Posterior vena cava (tissue), 2 donors: ENCODE data around the gene CNDP1. TPM values are rescaled to one million over a fixed set of nuclear protein-coding genes. Genes with fewer than 3 reads are reported as not detected.

Source experiments
- DNase-seq: peaks from one replicate; pipeline ENCODE4 v3.0.0-alpha.2; 2020; ENCODE audit warnings: low spot score
- intact Hi-C, 2 donors: fragments of 100-400 bp; cut with DNase I; formaldehyde crosslinking; loops; one replicate each; pipeline versions ENCODE4 v1.14.1 to v1.14.2; 2022 to 2023
- total RNA-seq, 2 donors: library from RNA; stranded (reverse); fragmentation: NEBNext Ultra II Directional; extraction: Animal tissue kit (Norgen Biotek cat#: 25700); gene quantifications; one replicate each; pipeline ENCODE4 v1.2.1, GENCODE V29; 2021
- donor health status: DM: yes; HTN: yes; CAD: no.
- donor health status: DM: yes; HTN: yes; CAD: no.

The CNDP1 gene
- total RNA-seq, 2 donors from 2014 or later, result 0.19 TPM; not detected in 1

DNA sequence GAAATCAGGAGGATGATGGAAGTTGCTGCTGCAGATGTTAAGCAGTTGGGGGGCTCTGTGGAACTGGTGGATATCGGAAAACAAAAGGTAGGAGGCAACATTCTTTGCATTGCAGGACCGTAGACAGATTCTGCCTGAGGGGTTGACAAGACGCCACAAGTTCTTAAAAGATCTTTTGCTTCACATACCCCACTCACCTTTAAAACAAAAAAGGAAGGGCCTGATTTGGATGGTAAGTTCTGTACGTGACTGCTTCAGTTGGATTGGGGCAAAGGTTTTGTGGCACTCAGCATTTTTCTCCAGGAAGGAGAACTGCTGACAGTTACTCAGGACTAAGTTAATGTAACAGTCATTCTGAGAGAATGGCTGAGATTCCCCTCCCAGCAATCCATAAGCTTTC lies 32.9 kb upstream of the CNDP1 start:
- intact Hi-C loops, result no loop called here

DNA sequence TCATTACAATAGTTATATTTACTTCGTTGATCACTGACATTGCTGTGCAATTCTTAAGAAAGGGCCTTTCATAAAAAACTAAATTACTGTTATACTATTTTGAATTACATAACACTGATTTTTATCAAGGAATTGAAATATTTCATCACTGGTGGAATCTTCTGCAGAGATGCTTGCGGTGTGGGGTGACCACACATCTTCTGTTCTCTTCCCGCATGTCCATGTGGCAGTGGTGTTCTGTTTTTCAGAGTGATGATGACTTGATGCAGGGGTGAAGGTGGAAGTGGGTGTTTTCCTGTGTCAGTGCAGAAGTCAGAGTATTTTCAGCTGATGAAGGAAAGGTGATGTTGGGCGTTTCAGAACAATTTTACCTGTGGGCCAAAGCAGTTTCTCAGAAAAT lies 31.2 kb upstream of the CNDP1 start:
- DNase-seq, result no peak
- intact Hi-C loops, result no loop called here

More for the DNA sequence above, 32.9 kb upstream of the CNDP1 start:
- no peak for DNase-seq

DNA sequence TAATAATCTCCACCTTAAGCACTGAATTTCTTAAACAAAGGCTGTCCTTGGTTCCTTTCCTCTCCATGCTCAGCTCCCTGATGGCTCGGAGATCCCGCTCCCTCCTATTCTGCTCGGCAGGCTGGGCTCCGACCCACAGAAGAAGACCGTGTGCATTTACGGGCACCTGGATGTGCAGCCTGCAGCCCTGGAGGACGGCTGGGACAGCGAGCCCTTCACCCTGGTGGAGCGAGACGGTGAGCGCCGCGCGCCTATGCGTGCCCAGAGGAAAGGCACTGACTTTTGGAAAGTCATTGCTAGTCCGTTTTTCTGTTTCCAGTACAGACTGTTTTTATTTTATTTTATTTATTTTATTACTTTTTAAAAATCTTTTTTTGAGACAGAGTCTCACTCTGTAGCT lies 28.5 kb upstream of the CNDP1 start:
- intact Hi-C loops, result no loop called here
- DNase-seq, result no peak

DNA sequence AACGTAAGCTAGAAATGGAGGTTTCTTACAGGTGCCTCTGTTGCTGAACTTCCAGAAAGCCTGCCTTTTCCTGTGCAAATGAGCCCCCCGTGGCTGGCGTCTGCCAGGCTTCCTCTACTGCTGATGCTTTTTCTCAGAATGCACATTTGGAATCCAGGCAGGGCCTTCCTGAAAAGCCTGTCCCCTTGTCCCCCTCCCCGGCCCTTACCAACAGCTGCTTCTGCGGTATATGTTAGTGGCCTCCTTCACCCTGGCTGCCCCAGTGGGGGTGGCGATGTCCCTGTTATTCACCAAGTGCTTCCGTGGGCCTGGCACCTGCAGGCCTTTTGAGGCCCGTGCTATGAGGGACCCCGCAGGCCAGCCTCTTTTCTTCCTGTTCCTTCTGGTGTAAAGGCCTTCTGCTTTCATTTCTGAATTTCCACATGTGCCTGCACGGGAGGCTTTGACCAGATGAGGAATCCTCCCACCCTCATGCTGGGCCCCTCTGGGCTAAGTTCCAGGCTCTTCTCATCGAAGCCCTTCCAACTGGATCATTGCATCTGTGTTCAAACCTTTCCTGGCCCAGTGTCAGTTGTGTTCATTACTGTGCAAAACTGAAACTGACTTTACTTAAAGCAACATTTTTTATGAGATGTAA lies 27.7 kb upstream of the CNDP1 start:
- no peak for DNase-seq
- intact Hi-C loops, result no loop called here

DNA sequence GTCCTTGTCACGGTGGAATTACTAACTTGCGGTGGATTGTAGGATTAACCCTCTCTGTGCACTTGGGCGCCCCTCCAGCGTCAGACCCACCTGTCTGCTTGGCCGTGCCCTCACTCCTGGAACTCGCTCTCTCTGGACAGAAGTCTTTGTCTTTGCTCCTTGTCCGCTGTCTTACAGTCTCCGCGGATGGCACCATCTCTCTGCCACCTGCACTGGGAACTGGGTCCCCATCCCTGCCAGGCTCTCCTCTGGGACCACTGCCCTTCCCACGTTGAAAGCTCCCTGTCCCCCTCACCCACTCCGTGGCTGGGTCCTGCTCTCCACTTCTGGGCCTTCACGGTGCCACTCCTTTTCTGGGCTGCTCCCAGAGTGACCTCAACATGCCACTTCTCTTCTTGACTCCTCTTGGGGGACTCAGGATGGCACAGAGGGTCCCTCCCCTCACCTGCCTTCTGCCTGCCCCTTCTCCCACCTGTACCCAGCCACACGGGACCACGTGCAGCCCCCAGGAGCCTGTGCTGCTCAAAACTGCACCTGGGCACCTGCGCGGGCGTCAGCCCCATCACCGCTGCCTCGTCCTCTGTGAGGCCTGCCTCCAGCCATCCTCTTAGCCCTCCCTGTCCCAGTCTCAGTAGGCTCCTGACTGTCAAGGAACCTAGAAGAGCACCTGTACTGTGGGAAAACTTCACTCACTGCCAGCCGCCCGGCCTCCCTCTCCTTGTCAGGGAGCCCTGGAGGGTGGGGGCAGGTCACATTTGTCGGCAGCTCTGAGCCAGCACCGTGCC lies 27.0 kb upstream of the CNDP1 start:
- intact Hi-C loops, result no loop called here
- no peak for DNase-seq

DNA sequence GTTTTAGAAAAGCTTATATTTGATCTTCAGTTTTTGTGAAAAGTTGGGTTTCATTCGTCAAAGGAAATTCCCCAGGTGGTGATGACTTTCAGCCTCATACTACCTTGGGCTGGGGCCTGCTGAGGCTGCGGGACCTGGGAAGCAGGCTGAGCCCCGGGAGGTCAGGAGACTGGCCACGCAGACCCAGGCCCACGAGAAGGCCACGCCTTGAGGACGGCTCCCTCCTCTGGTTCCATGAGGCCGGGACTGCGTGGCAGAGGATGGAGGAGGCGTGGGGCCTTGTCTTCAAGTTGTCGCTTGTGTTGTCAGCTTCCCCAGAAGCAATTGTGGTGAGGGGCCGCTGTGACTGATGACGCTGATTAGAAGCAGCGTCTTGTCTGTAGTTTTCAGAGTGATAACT lies 26.4 kb upstream of the CNDP1 start:
- DNase-seq, result no peak
- intact Hi-C loops, result no loop called here

DNA sequence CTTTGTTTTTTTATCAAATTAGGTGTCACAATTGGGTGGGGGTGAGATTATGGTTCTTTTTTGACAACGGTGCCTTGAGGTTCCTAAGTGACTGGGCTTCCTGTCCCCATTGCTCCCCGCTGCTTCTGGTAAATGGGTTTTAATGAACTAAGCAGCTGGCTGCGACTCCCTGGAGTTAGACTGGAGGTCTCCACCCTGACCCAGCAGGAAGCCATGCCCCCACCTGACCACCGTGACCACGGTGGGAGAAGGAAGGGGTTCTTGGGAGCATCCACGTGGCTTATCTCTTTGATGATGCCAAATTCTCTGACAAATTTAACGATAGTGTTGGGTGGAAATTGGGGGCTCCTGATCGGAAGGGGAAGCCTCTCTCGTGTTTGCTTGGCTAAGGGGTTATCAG lies 25.9 kb upstream of the CNDP1 start:
- DNase-seq, result no peak
- intact Hi-C loops, result no loop called here

DNA sequence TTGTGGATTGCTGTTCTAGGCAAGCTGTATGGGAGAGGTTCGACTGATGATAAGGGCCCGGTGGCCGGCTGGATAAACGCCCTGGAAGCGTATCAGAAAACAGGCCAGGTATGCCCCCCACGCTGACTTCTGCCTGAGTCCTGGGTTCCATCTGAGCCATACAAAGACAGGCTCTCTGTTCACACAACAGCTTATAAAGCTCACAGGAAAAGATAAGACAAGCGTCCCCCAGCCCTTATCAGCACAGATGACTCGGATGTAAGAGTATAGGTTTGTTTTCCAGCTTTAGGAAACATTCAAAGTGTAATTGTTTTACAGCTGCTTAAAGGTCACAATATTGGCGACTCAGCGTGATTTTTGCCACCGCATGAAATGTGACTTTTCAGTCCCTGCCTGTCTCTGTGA lies 25.5 kb upstream of the CNDP1 start:
- intact Hi-C loops, result no loop called here
- no peak for DNase-seq

DNA sequence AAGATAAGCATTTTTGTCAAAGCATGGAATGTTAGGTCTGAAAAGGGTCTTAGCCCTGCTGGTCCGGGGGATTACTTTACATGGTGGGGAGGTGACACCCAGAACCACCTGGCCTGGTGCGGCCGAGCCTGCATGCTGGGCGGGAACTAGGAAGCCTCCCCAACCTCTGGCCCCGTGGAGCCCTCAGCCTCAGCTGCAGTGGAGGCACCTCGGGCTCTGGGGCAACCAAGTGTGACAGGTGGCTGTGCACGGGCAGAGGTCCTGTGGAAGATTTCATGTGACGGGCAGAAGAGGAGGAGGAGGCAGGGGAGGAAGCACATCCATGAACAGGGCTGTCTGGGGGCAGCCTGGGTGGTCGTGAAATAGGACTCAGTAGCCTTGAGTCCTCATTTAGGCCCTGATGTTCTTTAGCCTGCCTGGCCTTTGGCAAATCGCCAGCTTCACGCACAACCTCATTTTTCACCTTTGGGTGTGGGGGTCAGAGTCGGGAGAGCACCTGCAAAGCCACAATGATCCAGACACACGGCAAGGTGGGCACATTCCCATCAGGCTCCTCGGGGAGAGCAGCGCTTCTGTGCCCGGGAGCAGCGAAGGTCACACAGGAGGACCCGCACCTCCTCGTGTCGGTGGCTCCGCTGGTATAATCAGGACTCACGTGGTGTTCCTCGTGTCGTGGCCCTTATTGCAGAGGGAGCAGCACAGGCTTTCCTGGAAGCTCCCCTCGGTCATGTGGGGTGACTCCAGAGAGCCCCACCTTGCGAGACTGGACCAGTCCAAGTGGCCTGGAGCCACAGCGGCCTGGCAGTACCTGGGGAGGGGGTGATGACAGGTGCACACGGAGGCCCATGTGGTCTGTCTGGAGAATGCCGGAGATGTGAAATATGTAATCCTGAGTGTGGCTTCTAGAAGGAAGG lies 24.2 kb upstream of the CNDP1 start:
- intact Hi-C loops, result no loop called here
- no peak for DNase-seq

DNA sequence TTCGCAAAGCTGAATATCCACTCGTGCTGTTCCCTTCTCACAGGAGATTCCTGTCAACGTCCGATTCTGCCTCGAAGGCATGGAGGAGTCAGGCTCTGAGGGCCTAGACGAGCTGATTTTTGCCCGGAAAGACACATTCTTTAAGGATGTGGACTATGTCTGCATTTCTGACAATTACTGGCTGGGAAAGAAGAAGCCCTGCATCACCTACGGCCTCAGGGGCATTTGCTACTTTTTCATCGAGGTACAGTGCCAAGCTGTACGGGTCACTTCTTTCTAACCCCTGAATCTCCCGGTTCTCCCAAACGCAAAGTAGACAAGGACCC lies 23.6 kb upstream of the CNDP1 start:
- DNase-seq, result no peak
- intact Hi-C loops, result no loop called here

DNA sequence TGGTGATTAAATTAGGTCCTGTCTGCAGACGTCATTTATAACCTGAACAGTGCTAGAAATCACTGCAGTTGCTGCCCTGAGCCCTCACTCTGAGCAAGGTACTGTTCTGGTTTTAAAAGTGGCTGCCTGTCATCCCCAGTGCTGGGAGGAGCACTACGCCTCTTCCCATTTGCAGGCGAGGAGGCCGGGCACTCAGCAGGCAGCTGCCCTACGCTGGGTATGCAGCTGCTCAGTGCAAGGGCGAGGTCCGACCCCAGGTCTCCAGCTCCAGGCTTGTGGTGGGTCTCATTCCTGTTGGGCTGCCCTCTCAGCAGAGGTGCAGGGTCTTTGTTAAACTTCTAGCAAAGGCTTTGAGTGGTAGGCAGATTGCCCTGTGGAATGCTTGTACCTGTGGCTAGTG lies 22.5 kb upstream of the CNDP1 start:
- intact Hi-C loops, result no loop called here
- DNase-seq, result no peak

DNA sequence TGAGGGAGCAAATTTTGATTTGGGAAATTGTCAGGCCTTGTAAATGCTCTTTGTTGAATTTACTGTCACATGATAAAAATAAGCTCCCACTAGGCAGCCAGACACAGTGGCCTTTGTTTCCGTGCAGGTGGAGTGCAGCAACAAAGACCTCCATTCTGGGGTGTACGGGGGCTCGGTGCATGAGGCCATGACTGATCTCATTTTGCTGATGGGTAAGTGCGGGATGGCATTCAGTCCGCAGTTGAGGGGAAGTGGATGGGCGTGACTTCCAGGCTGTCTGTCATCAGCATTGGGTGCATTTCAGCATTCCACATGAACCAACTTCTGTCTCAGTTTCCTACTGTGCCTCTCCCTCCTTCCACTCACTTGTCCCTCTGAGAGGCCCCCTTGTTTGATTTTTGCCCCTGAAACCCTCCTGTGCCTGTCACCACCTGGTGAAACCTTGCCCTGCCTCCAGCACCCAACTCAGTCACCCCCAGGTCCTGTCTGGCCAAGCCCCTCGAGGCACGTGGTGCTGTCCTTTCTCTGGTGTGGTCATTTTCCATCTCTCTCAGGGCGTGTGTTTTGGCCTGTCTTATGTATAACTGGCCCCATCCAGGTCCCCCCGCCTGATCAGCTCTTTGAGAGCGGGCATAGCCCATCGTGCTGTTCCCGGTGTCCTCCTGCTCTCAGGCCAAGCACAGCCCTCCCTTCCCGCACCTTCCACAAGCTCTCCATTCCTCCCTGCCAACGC lies 21.8 kb upstream of the CNDP1 start:
- intact Hi-C loops, result no loop called here
- DNase-seq, result no peak

DNA sequence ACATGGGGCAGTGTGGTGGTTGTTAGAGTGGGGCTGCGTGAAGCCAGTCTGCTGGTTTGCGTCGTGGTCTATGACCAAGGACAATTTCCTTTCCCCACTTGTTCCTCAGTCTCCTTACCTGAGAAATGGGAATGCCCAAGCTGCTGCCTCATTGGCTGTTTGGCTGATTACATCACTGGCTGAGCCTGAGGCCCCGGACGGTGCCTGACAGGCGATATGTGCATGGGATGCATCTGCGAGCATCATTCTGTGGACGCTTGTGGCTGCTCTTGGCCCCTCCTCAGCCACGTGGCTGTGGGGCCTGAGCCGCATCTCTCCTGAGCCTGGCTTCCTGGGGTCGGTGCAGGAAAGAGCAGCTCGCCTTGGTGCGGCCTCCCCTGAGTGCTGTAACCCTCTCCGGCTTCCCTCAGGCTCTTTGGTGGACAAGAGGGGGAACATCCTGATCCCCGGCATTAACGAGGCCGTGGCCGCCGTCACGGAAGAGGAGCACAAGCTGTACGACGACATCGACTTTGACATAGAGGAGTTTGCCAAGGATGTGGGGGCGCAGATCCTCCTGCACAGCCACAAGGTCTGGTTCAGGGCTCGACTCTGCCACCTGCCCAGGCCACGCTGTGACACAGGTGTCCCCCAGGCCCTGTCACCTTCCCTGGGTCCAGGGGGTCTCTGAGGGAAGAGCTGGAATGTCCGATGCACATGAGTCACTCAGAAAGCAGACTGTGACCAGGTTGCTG lies 21.0 kb upstream of the CNDP1 start:
- DNase-seq, result no peak
- intact Hi-C loops, result no loop called here

DNA sequence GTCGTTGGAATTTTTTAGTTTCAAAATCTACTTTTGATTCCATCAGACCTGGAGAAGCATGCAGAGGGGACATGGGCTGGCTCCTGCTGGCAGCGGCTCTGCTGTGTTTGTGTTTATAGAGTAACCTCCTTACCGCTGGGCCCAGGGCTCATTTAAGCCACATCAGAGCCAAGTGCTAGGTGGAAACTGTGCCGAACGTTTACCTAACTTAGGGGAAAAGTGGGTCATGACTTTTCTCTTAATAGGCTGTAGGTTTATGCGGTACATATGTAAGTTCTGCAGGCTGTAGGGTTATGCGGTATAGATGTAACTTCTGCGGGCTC lies 20.5 kb upstream of the CNDP1 start:
- intact Hi-C loops, result no loop called here
- DNase-seq, result no peak

DNA sequence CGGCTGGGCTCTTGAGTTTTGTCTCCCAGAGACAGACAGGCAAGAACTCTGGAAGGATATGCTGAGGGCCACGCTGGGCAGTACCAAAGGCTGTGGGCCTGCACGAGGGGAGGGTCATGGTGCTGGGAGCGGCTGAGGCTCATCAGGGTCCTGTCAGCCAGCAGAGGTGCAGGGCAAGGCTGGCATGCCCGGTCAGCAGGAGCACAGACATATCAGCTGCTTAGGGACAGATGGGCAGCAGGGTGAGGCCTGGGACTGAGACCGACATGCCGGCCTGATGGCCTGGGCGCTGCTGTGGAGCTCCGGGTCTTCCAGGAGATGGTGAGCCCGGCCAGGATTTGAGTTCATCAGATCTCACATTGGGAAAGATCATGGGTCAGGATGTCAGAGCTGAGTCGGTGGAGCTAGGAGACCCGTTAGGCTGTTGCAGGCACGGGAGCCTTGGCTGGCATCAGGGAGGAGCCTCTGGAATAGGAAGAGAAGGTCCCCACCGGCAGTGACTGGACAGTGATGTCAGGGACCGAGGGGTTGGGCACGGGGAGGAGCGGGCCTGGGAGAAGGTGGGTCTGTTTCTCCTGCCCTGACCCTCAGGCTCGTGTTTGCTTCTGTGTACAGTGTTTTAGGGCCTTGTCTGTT lies 19.3 kb upstream of the CNDP1 start:
- DNase-seq, result peak; percentile 48

DNA sequence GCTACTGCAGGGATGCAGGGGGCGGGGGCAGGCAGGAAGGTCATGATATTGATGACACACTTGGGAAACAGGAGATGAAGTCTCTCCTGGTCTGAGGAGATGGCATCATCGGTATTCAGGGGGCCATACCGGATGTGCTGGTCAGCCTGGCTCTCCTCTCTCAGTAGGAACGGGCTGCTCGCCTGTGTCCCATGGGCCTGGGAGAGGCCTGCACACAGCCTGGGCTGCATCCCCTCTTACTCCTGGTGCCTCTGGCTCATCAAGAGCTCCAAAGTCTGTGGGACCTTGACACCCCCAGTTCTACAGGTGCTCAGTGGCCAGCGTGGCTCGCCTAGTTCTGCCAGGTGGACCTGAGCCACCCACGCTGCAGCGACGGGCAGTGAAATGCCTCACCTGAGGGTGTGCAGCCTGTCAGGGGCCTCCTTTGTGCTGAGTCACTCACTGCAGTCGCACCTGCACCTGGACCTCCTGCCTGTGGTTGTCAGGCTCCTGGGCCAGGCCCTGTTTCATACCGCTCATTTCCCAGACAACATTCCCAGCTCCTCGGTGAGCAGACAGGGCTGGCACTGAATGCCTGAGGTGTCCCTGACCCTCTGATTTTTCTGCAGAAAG lies 18.6 kb upstream of the CNDP1 start:
- peak; percentile 65 for DNase-seq
- intact Hi-C loops, result no loop called here

More for the DNA sequence above, 19.3 kb upstream of the CNDP1 start:
- intact Hi-C loops, result no loop called here

DNA sequence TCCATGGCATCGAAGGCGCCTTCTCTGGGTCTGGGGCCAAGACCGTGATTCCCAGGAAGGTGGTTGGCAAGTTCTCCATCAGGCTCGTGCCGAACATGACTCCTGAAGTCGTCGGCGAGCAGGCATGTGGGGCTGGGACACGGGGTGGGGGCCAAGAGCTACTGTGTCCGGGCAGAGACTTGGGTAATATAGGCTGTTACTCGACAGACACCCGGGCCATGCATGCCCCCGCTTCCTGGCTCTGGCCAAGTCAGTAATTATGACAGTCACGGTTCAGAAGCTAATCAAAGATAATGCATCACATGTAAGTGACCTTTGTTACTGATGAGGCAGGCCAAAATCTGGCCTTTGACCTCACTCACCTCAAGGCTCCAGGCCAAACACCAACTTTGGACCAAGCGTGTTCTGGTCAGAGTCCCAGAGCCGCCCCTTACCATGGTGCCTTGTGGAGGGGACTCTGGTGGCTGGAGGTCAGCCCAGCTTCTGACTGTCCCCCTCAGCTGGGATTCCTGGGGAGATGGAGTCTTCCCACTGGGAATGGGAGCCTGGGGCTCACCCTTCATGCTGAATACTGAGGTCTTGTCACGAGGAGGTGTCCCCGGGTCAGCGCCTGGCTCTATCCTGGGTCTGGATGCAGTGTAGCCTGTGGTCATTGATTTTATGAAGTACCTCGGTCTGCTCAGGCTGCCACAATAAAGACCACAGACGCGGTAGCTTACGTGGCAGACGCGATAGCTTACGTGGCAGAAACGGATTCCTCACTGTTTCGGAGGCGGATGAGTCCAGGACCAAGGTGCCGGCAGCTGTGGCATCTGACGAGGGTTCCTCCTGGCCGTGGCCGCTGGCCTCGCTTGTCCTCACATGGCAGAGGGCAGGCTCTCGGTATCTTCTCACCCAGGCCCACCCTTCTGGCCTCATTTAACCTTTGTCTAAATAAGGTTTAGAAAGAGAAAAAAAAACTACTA lies 17.7 kb upstream of the CNDP1 start:
- intact Hi-C loops, result no loop called here
- no peak for DNase-seq
